GM19452 (cell line): ENCODE data around the gene ZDHHC15.
"Not testable (repeated sequence)": the region's sequence is repeated elsewhere in the genome, so short reads cannot be mapped to it uniquely, and the experiment has no call there.

ENCODE experiments used
- ATAC-seq: cut with Tn5 transposase; IDR thresholded peaks from one replicate; pipeline ENCODE4 v1.9.1; 2021; ENCODE audit not compliant: unreplicated experiment

ZDHHC15 gene, protein sequence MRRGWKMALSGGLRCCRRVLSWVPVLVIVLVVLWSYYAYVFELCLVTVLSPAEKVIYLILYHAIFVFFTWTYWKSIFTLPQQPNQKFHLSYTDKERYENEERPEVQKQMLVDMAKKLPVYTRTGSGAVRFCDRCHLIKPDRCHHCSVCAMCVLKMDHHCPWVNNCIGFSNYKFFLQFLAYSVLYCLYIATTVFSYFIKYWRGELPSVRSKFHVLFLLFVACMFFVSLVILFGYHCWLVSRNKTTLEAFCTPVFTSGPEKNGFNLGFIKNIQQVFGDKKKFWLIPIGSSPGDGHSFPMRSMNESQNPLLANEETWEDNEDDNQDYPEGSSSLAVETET

GRCh38 chrX:75522565-75523431, at the start of gene ZDHHC15:
Gene ZDHHC15, minus strand, starts transcription at chrX:75523037. Its CDS starts 13 bp downstream, at chrX:75523024.
- ATAC-seq: no peak

GRCh38 chrX:75560544-75560943, 37.7 kb upstream of the ZDHHC15 start:
- not testable (repeated sequence) for ATAC-seq

DNA sequence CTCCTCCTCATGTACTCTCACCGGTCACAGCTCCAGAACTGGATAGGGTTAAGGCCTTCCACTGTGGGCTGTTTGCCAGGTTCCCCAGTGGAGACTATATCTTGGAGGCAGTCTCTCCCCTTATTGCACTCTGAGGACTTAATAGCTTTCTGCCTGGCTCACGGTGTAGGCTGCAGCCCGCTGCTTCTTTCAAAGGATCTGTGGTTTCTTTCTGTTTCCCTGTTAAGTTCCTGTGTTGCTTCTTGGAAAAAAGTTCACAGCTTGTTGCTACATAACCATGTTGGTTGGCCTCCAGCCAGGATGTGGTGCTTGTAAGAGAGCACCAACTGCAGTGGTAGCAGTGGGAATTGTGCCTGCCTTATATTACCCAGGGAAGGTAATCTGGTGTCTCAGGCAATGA, 24.9 kb upstream of the ZDHHC15 start:
- ATAC-seq: no peak

GRCh38 chrX:75546724-75547511, 24.1 kb upstream of the ZDHHC15 start:
- no peak for ATAC-seq

- ATAC-seq: no peak
Measured at GRCh38 chrX:75544786-75545185, 21.9 kb upstream of the ZDHHC15 start.

GRCh38 chrX:75483933-75484332, 38.9 kb downstream of the ZDHHC15 start:
- no peak for ATAC-seq

DNA sequence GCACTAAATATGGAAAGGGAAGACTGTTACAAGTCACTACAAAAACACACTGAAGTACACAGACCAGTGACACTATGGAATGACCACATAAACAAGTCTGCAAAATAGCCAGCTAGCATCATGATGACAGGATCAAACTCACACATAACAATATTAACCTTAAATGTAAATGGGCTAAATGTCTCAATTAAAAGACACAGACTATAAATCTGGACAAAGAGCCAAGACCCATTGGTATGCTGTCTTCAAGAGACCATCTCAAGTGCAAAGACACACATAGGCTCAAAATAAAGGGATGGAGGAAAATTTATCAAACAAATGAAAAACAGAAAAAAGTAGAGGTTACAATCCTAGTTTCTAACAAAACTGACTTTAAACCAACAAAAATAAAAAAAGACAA, 61.1 kb downstream of the ZDHHC15 start:
- ATAC-seq: not testable (repeated sequence)

DNA sequence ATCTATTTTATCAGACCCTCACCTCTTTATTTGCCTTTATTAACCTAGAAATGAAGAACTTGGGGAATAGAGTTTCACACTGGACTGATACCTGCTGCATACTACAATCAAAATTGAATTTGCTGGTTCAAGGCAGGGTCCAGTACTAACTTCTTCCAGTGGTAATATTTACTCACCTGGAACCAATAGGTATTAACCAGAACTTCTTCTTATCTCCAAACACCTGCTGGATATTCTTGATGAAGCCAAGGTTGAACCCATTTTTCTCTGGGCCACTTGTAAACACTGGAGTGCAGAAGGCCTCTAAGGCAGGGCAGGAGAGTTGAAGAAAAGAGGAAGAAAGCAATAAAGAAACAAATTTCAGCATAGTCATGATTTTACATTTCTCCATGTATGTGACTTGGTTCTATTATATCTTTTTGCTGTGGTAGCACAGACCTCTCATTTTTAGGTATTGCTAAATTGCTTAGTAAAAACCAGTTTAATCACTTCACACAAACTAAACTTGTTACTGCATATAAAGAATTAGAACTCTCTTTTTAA, 101.1 kb downstream of the ZDHHC15 start:
- no peak for ATAC-seq

- ATAC-seq: not testable (repeated sequence)
Measured at GRCh38 chrX:75407153-75407552, 115.7 kb downstream of the ZDHHC15 start.

GRCh38 chrX:75390470-75390869, 132.4 kb downstream of the ZDHHC15 start:
- no peak for ATAC-seq

DNA sequence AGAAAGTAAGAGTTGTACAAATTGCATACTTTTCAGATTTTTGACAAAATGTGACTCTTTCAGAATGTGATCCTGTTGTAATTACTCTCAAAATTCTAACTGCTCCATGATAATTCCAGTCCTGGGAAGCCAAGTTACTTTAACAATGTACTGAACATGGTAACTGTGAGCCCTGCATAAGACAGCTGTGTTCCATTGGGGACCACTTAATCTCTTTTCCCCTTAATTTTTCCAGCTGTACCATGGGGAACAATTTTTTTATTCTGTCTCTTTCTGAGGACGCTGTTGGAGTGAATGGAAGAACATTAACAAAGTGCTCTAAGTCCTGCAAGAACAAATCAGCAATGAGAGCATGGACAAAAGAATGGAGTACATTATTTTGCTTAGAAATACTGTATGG, 153.1 kb downstream of the ZDHHC15 start:
- ATAC-seq: no peak

DNA sequence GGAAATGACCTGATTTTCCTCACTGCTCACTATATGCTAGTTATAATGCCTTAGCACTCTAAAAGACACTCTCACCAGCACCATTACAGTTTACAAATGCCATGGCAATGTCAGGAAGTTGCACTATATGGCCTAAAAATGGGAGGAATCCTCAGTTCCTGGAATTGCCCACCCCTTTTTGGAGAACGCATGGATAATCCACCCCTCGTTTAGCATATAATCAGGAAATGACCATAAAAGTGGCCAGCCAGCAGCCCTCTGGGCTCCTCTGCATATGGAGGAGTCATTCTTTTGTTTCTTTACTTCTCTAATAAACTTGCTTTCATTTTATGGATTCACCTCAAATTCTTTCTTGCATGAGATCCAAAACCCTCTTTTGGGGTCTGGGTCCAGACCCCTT, 156.0 kb downstream of the ZDHHC15 start:
- ATAC-seq: no peak

DNA sequence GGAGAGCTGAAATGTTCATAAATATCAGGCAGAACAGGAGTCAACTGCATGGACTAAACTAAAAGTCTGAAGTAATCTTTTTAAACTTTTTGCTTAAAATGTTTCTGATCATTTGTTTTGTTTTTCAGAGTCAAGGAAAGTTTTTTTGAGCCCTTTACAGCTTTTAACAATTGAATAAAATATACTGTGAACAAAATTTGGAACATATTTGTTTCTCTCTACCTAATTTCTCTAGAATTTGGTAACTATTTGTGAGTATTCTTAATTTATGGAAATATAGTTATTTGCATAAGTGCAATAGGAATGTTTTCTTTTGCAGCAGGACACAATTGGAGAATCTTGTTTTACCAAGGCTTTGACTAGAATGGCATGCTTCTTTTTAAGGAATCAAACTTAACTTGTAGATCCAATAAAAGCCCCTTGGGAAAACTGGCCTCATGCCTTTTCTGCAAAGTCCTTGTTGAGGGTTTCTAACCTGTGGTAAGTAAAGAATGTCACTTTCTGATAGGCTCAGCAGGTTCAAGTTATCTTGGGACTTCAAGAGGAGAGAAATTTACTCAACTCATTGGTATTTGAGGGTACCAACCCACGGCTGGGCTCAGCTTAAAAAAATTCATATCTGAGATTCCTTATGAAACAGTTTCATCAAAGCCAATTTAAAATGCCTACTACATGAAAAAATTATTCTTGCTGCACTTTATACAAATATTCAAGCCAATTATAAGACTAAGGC, 157.4 kb downstream of the ZDHHC15 start:
- ATAC-seq: no peak

GRCh38 chrX:75361788-75362187, 161.0 kb downstream of the ZDHHC15 start:
- no peak for ATAC-seq

- ATAC-seq: not testable (repeated sequence)
Measured at GRCh38 chrX:75348601-75349000, 174.2 kb downstream of the ZDHHC15 start.

- ATAC-seq: no peak
Measured at GRCh38 chrX:75337525-75337924, 185.3 kb downstream of the ZDHHC15 start.

DNA sequence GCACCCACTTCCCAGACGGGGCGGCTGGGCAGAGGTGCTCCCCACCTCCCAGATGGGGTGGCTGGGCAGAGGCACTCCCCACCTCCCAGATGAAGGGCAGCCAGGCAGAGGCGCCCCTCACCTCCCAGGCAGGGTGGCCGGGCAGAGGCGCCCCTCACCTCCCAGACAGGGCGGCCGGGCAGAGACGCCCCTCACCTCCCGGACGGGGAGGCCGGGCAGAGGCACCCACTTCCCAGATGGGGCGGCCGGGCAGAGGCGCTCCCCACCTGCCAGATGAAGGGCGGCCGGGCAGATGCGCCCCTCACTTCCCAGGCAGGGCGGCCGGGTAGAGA, 187.7 kb downstream of the ZDHHC15 start:
- ATAC-seq: no peak

GRCh38 chrX:75334407-75335126, 188.3 kb downstream of the ZDHHC15 start:
- ATAC-seq: not testable (repeated sequence)

- no peak for ATAC-seq
Measured at GRCh38 chrX:75327607-75328006, 195.2 kb downstream of the ZDHHC15 start.
